Activated CD8-positive, alpha-beta T cell treated with anti-CD3 and anti-CD28 coated beads for 36 hours (primary cell): ENCODE data around the gene PIWIL4. TPM values are rescaled to one million over a fixed set of nuclear protein-coding genes. Genes with fewer than 3 reads are reported as not detected.

Experiments used
- ATAC-seq: fragments of 200-7000 bp; cut with Tn5 transposase; one replicate; pipeline ENCODE4 v1.10.0; 2021; ENCODE audit warnings: mild to moderate bottlenecking, moderate library complexity
- CTCF ChIA-PET: fragments of 350-600 bp; sonication (Branson Sonifier 250); formaldehyde crosslinking; loops from one replicate; lab custom pipeline; 2021; ENCODE audit warnings: antibody characterized with exemption; lab: Charles Lee
- POLR2A ChIA-PET: fragments of 350-600 bp; sonication (Branson Sonifier 250); formaldehyde crosslinking; loops from one replicate; lab custom pipeline; 2021; ENCODE audit warnings: antibody characterized with exemption; lab: Charles Lee
- DNase-seq: peaks from one replicate; pipeline ENCODE4 v3.0.0-alpha.2; 2020
- H3K27ac Mint-ChIP-seq: one replicate; pipeline ENCODE4 v1.8.0; 2021; ENCODE audit warnings: mild to moderate bottlenecking, mixed read lengths
- H3K27me3 Mint-ChIP-seq: one replicate; pipeline ENCODE4 v1.8.0; 2021; ENCODE audit warnings: mixed read lengths
- H3K36me3 Mint-ChIP-seq: one replicate; pipeline ENCODE4 v1.8.0; 2021; ENCODE audit warnings: low read depth, mixed read lengths
- H3K4me1 Mint-ChIP-seq: one replicate; pipeline ENCODE4 v1.8.0; 2021; ENCODE audit warnings: low read depth, mixed read lengths
- H3K4me3 Mint-ChIP-seq: one replicate; pipeline ENCODE4 v1.8.0; 2021; ENCODE audit warnings: mild to moderate bottlenecking, moderate library complexity, mixed read lengths
- H3K9me3 Mint-ChIP-seq: one replicate; pipeline ENCODE4 v1.8.0; 2021; ENCODE audit warnings: mixed read lengths
- CTCF ChIP-seq: fragments of 200-600 bp; IDR thresholded peaks from one replicate; pipeline ENCODE4 v1.8.0; 2022; ENCODE audit warnings: antibody characterized with exemption, mild to moderate bottlenecking
- intact Hi-C: fragments of 100-400 bp; cut with micrococcal nuclease; formaldehyde crosslinking; loops from one replicate; pipeline ENCODE4 v1.10.0; 2022
- total RNA-seq, 2 experiments: library from RNA; stranded (reverse); gene quantifications; one replicate each; pipeline ENCODE4 v1.2.3, GENCODE V29; 2021

The PIWIL4 gene
- total RNA-seq, 2 experiments from 2014 or later = 0.36 to 0.50 TPM

GRCh38 chr11:94588366-94588942 lies 21.3 kb downstream of the PIWIL4 start:
- no peak overlapping the region for H3K27ac Mint-ChIP-seq
- H3K9me3 Mint-ChIP-seq = no peaks in the 10 kb centered on the region
- H3K36me3 Mint-ChIP-seq = no peaks in the 10 kb centered on the region
- H3K27me3 Mint-ChIP-seq = no peaks in the 10 kb centered on the region
- DNase-seq (no peak), ATAC-seq (no peak)
- POLR2A ChIA-PET = no interaction called here
- TF ChIP-seq CTCF = no peak
- no peak overlapping the region for H3K4me3 Mint-ChIP-seq
- intact Hi-C loops = no loop called here
- CTCF ChIA-PET = interaction anchor here (1.1 kb wide), 1 partner anchor 8 kb away, joined by 3 read pairs; no protein-coding TSS in a partner anchor
- no peaks in the 10 kb centered on the region for H3K4me1 Mint-ChIP-seq

- H3K27me3 Mint-ChIP-seq = no peaks in the 10 kb centered on the region
- no peak for DNase-seq
- H3K9me3 Mint-ChIP-seq = no peaks in the 10 kb centered on the region
- no peaks in the 10 kb centered on the region for H3K4me1 Mint-ChIP-seq
- no peak for ATAC-seq
- H3K27ac Mint-ChIP-seq = no peak overlapping the region
- POLR2A ChIA-PET = no interaction called here
- H3K36me3 Mint-ChIP-seq = no peaks in the 10 kb centered on the region
- H3K4me3 Mint-ChIP-seq = no peak overlapping the region
- CTCF ChIA-PET = interaction anchor here (0.8 kb wide), 1 partner anchor 13 kb away, joined by 3 read pairs; no protein-coding TSS in a partner anchor
- no peak for TF ChIP-seq CTCF
- intact Hi-C loops = no loop called here
Measured at GRCh38 chr11:94590352-94591041, 23.3 kb downstream of the PIWIL4 start.

GRCh38 chr11:94593030-94593429 lies 25.9 kb downstream of the PIWIL4 start:
- POLR2A ChIA-PET = no interaction called here
- intact Hi-C loops = no loop called here
- no peak overlapping the region for H3K4me3 Mint-ChIP-seq
- DNase-seq = no peak
- H3K27ac Mint-ChIP-seq = no peak overlapping the region
- H3K27me3 Mint-ChIP-seq = no peaks in the 10 kb centered on the region
- H3K9me3 Mint-ChIP-seq = no peaks in the 10 kb centered on the region
- H3K36me3 Mint-ChIP-seq = no peaks in the 10 kb centered on the region
- no peak for ATAC-seq
- no peak for TF ChIP-seq CTCF
- no peaks in the 10 kb centered on the region for H3K4me1 Mint-ChIP-seq
- CTCF ChIA-PET = no interaction called here

GRCh38 chr11:94595076-94595475 lies 27.9 kb downstream of the PIWIL4 start:
- Mint-ChIP-seq H3K4me3 (no peak overlapping the region), H3K9me3 (no peaks in the 10 kb centered on the region), H3K27ac (no peak overlapping the region), H3K36me3 (no peaks in the 10 kb centered on the region), H3K4me1 (no peaks in the 10 kb centered on the region), H3K27me3 (no peaks in the 10 kb centered on the region)
- TF ChIP-seq CTCF = no peak
- intact Hi-C loops = no loop called here
- DNase-seq (no peak), ATAC-seq (no peak)
- CTCF ChIA-PET = no interaction called here
- POLR2A ChIA-PET = no interaction called here

GRCh38 chr11:94597896-94598295 lies 30.7 kb downstream of the PIWIL4 start:
- Mint-ChIP-seq H3K9me3 (no peaks in the 10 kb centered on the region), H3K4me1 (no peaks in the 10 kb centered on the region), H3K27ac (no peak overlapping the region), H3K27me3 (no peaks in the 10 kb centered on the region), H3K36me3 (no peaks in the 10 kb centered on the region), H3K4me3 (no peak overlapping the region)
- DNase-seq = peak; percentile 1
- TF ChIP-seq CTCF = no peak
- ChIA-PET POLR2A (no interaction called here), CTCF (no interaction called here)
- intact Hi-C loops = no loop called here
- no peak for ATAC-seq
